ENCODE data around the gene FAHD2B. TPM values are rescaled to one million over a fixed set of nuclear protein-coding genes. Genes with fewer than 3 reads are reported as not detected.
"Not testable (repeated sequence)": the region's sequence is repeated elsewhere in the genome, so short reads cannot be mapped to it uniquely, and the experiment has no call there.

Gene FAHD2B
- total RNA-seq, 1 donor from 2014 or later, result 13.0 TPM

DNA sequence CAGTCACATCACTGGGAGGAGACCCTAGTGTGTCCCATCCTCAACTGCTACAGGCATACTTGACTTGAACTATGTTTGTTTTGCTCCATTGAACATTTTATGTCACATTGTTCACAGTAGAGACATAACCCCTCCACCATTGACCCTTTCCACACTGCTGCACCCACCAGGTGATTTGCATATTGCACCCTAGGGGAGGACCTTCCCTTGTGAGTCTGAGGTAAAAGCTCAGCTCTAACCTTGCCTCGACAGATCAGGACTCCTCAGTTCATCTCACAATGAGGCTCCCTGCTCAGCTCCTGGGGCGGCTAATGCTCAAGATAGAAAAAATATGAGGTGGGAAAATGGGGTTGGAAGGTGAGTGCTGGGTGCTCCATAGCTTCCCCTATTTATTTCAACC, 44.6 kb downstream of the FAHD2B start:
- not testable (repeated sequence) for H3K27ac ChIP-seq; H3K4me3 ChIP-seq; H3K9ac ChIP-seq; H4K20me1 ChIP-seq (ENCODE audit: low read depth); DNase-seq (ENCODE audit: low spot score); H3F3A ChIP-seq (ENCODE audit: low read depth); H3K27me3 ChIP-seq; H3K36me3 ChIP-seq; H2AFZ ChIP-seq (replicated peaks); H3K4me1 ChIP-seq; H3K4me3 Mint-ChIP-seq; H3K4me2 ChIP-seq; H3K79me2 ChIP-seq (ENCODE audit: low read depth); H3K27me3 Mint-ChIP-seq (ENCODE audit: insufficient read depth, low read depth); H3K9me3 ChIP-seq (ENCODE audit: low read depth); H3K36me3 Mint-ChIP-seq; H3K27ac Mint-ChIP-seq; H3K9me3 Mint-ChIP-seq
- H3K4me1 Mint-ChIP-seq, result peaks cover 12% of the 10 kb centered on the region

GRCh38 chr2:97048448-97048847, 46.2 kb downstream of the FAHD2B start:
- H3K27me3 ChIP-seq; H3K9me3 Mint-ChIP-seq; DNase-seq (ENCODE audit: low spot score); H3K4me2 ChIP-seq; H3K27ac ChIP-seq; H3K9ac ChIP-seq; H3K36me3 ChIP-seq; H3K27ac Mint-ChIP-seq; H2AFZ ChIP-seq (replicated peaks); H3K36me3 Mint-ChIP-seq; H3F3A ChIP-seq (ENCODE audit: low read depth); H3K4me1 ChIP-seq; H3K9me3 ChIP-seq (ENCODE audit: low read depth); H3K4me3 Mint-ChIP-seq; H4K20me1 ChIP-seq (ENCODE audit: low read depth); H3K79me2 ChIP-seq (ENCODE audit: low read depth); H3K4me3 ChIP-seq; H3K27me3 Mint-ChIP-seq (ENCODE audit: insufficient read depth, low read depth): not testable (repeated sequence)
- H3K4me1 Mint-ChIP-seq, result peaks cover 17% of the 10 kb centered on the region

- H4K20me1 ChIP-seq (ENCODE audit: low read depth); H3K27ac ChIP-seq; H3K36me3 Mint-ChIP-seq; H3F3A ChIP-seq (ENCODE audit: low read depth); H3K79me2 ChIP-seq (ENCODE audit: low read depth); H3K9ac ChIP-seq; H3K36me3 ChIP-seq; H3K27me3 Mint-ChIP-seq (ENCODE audit: insufficient read depth, low read depth); H3K4me1 ChIP-seq; H3K4me3 Mint-ChIP-seq; H3K9me3 Mint-ChIP-seq; H3K4me3 ChIP-seq; H3K4me2 ChIP-seq; H3K9me3 ChIP-seq (ENCODE audit: low read depth); DNase-seq (ENCODE audit: low spot score); H3K27ac Mint-ChIP-seq; H2AFZ ChIP-seq (replicated peaks); H3K27me3 ChIP-seq: not testable (repeated sequence)
- peaks cover 17% of the 10 kb centered on the region for H3K4me1 Mint-ChIP-seq
Measured at GRCh38 chr2:97046676-97047075, 48.0 kb downstream of the FAHD2B start.

GRCh38 chr2:97045895-97046499, 48.7 kb downstream of the FAHD2B start:
- H3F3A ChIP-seq (ENCODE audit: low read depth); H3K36me3 ChIP-seq; H3K4me2 ChIP-seq; H3K9ac ChIP-seq; H3K4me3 Mint-ChIP-seq; H3K27ac Mint-ChIP-seq; H3K4me3 ChIP-seq; H3K27ac ChIP-seq; H3K9me3 ChIP-seq (ENCODE audit: low read depth); H3K27me3 Mint-ChIP-seq (ENCODE audit: insufficient read depth, low read depth); DNase-seq (ENCODE audit: low spot score); H4K20me1 ChIP-seq (ENCODE audit: low read depth); H3K79me2 ChIP-seq (ENCODE audit: low read depth); H2AFZ ChIP-seq (replicated peaks); H3K4me1 ChIP-seq; H3K9me3 Mint-ChIP-seq; H3K36me3 Mint-ChIP-seq; H3K27me3 ChIP-seq: not testable (repeated sequence)
- H3K4me1 Mint-ChIP-seq, result peaks cover 17% of the 10 kb centered on the region

Small RNA genes within 50 kb of the gene (small RNA-seq; reads per million reads assigned to genes)
- gene AC018892.1 (not detected), gene IGKV1OR2-3 (not detected), gene IGKV2OR2-2 (not detected), gene RN7SL313P (not detected)

Other genes with a start within 250 kb of the FAHD2B start
- 4.0 and 17.3 TPM in 2 replicates for gene ANKRD39, start 236.9 kb downstream of the FAHD2B start, total RNA-seq (ENCODE audit: low replicate concordance)
- gene SEMA4C, start 224.8 kb downstream of the FAHD2B start, total RNA-seq (ENCODE audit: low replicate concordance), result 39.1 and 103 TPM in 2 replicates
- not detected in 2 replicates for gene FAM178B, start 108.3 kb downstream of the FAHD2B start, total RNA-seq (ENCODE audit: low replicate concordance)
- 40.2 and 57.2 TPM in 2 replicates for gene ANKRD36, start 18.3 kb upstream of the FAHD2B start, total RNA-seq (ENCODE audit: low replicate concordance)